NCI-H1105 treated with DMSO at 0.1 percent for 48 hours (cell line): Measurements from ENCODE around the gene CATSPERE.

Source experiments
- DNase-seq: peaks from one replicate; lab custom pipeline; 2025; lab: John Stamatoyannopoulos, UW

The CATSPERE gene, protein sequence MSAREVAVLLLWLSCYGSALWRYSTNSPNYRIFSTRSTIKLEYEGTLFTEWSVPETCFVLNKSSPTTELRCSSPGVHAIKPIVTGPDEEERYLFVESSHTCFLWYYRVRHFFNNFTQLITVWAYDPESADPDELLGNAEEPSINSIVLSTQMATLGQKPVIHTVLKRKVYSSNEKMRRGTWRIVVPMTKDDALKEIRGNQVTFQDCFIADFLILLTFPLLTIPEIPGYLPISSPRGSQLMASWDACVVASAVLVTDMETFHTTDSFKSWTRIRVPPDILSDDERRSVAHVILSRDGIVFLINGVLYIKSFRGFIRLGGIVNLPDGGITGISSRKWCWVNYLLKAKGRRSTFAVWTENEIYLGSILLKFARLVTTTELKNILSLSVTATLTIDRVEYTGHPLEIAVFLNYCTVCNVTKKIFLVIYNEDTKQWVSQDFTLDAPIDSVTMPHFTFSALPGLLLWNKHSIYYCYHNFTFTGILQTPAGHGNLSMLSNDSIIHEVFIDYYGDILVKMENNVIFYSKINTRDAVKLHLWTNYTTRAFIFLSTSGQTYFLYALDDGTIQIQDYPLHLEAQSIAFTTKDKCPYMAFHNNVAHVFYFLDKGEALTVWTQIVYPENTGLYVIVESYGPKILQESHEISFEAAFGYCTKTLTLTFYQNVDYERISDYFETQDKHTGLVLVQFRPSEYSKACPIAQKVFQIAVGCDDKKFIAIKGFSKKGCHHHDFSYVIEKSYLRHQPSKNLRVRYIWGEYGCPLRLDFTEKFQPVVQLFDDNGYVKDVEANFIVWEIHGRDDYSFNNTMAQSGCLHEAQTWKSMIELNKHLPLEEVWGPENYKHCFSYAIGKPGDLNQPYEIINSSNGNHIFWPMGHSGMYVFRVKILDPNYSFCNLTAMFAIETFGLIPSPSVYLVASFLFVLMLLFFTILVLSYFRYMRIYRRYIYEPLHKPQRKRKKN

DNA sequence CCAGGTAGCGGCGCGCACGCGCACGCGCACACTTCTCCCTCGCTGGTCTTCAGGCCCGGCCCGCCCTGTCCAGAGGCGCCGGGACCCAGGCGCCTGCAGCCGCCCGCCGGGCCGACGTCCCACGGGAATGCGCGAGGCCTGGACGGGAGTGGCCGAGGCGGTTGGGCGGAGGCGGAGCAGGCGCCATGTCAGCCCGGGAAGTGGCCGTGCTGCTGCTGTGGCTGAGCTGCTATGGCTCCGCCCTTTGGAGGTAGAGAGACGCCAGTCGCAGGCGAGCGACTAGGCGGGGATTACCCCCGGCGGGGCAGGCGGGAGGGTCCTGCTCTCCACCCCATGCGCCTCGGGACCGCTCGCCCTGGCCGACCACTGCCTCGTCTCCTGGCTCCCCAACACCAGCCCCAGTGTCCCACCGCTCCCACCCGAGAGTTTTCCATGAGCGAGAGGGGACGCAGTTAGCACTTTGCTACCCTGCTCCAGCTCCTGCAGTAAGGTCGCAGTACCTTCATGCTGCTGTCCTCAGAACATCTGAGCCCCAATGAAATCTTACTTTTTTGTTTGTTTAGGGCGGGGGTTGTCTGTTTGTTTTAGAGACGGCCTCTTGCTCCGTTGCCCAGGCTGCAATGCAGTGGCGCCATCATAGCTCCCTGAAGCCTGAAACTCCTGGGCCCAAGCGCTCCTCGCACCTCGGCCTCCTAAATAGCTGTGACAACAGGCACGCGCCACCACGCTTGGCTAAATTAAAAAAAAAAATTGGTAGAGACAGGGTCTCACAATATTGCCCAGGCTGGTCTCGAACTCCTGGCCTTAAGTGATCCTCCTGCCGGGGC is at the start of gene CATSPERE:
Gene CATSPERE (plus strand): TSS at position 29 of the 827 bp plus-strand sequence. CDS start 157 bp downstream, at position 186.
- DNase-seq: no peak

DNA sequence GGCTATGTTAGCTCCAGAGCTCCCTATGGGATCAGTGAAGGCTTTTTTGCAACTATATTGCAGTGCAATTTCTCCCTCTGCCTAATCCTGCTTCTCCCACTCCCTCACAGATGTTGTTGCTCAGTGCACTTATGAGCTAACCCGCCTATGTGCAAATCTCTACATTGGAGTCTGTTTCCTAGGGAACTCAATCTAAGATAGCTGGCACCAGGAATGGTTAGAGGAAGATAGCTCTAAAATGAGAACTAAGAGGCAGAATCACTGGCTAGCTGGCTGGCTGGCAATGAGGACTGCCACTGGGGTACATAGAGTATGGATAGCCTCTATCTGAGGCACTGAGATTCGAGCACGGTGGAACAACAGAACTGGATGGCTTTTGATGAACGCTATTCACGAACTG is 48.9 kb upstream of the CATSPERE start:
- DNase-seq: no peak

DNA sequence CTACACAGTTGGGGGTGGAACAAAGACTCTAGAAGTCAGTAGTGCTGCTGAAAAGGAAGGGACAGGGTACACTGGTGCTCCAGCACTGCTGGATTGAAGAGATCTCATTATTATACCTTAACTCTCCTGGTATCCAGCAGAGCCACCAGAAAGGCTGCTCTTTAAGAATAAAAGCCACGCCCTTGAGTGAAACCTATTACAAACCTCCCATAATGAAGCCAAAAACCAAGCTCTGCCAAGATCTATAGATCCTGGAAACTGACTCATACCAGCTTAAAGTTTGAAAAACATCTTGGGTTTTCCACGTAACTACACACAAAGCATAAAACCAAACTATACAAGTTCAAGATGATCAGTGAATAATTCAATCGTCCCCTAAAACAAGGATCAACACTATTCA is 47.3 kb upstream of the CATSPERE start:
- DNase-seq: no peak

DNA sequence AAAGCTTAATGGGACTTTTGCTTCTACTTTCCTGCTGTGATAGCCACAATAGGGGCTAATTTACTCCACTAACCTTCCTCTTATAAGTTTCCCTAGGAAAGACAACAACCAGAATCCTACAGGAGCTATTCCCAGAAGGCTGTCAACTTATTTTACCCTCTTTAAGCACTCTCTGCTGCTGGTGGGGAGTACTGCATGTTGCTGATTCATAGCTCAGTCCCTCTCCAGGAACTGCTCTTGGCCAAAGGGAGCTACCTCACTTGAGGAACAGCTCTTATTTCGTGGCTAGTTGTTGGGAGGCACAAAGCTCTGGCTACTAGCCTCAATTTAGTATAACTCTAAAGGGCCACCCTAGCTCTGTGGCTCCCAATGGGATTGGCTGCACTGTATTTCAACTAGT is 46.5 kb upstream of the CATSPERE start:
- DNase-seq: no peak

DNA sequence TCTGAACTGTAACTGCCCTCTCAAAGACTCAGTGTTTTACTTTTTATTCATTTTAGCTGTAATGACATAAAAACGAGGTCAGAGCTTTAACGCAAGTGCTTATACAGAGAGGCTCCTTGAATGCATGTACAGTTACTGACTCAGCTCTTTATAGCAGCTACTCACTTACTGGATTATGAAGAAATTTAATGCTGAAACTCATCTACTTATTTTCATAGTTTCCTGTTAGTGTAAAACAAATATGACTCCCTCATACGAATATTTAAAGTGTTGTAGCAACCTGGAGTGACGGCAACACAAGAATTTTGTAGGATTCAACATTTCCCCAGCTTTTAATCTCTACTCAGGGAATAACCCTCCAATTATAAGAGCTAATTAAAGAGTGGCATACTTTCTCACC is 42.0 kb upstream of the CATSPERE start:
- DNase-seq: no peak

DNA sequence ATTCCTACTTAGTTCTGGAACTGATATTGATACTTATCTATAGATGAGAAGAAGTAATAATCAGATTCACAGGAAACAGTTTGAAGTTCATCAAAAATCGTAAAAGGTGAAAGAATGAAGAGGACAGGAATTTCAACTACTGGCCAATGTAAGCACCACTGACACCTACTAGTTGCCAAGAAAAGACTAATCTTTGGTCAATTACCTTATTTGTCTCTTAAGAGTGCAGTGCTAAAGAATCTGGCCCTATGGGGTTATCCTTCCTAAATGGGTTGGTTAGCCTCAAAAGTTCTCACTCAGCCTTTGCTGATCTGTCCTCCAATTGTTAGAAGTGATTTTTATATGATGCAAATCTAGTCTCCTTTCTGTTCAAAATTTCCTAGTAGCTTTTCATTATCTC is 38.9 kb upstream of the CATSPERE start:
- no peak for DNase-seq

DNA sequence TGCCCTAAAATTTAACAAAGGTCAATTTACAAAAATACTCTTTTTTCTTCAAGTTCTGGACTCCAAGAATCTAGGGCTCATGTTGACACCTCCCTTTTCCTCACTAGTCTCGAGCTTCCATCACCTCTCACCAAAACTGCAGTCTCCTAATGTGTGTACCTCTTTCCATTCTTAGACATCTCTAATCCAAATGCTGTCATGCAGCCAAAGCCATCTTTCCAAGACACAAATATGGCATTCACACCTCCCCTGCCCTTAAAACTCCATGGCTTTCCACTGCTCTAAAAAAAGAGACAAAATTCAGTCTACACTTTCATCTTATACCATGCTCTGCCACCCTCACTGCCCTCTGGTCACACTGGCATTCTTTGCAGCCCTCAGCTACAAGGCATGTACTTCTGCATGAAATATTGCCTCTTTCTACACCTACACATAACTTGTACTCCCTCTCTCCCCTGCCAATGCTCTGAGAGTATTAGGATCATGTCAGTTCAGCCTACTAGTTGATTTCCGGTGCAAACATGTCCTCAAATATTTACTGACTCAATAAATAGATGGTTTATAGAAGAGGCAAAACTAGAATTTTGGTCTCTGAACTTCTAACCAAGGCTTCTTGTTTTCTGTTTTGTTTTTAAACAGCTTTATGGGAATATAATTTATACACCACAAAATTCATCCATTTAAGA is 36.3 kb upstream of the CATSPERE start:
- no peak for DNase-seq

DNA sequence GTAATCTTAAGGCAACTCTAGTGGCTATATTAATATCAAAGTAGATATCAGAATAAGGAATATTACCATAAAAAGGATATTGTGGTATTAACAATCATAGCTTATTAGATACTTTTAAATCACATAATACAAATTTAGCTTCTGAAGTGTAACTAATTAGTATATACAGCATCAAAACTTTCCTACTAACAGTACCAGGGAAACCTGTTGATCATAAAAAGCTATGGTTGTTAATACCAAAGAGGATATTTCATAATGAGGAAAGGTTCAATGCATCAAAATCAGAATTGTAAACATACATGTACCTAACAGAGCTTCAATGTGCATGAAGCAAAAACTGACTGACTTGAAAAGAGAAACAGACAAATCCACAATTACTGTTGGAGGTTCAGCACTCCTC is 33.4 kb upstream of the CATSPERE start:
- DNase-seq: no peak

DNA sequence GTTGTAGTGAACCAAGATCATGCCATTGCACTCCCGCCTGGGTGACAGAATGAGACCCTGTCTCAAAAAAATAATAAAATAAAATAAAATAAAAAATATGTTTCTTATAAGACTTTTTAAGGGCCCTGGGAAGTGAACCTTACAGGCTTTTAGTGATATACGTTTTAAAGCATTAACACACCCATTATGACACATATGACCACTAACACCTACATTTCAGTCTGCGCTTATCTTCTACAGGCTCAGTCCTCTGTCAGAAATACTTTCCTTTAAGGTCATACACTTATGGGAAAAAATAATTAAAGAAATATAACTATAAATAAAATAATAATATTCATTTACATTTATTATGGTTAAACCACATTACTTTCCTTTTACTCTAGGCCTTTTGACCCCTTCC is 31.3 kb upstream of the CATSPERE start:
- no peak for DNase-seq

DNA sequence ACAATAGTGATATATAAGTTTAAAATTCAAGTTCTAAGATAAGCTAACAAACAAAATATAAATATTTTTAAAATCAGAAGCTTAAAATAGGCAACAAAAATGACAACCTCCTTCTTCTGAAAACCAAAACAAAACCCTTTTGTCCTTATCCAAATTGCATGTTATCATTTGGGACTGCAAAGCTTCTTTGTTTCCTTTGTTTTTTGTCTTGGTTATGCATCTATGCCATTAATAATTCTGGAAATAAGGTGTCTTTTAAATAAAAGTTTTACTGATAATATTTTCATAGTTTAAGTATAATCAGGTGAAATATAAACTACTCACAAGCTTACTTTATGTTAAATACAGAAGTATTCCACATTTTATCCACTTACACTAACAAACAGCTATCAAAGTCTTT is 29.9 kb upstream of the CATSPERE start:
- no peak for DNase-seq

DNA sequence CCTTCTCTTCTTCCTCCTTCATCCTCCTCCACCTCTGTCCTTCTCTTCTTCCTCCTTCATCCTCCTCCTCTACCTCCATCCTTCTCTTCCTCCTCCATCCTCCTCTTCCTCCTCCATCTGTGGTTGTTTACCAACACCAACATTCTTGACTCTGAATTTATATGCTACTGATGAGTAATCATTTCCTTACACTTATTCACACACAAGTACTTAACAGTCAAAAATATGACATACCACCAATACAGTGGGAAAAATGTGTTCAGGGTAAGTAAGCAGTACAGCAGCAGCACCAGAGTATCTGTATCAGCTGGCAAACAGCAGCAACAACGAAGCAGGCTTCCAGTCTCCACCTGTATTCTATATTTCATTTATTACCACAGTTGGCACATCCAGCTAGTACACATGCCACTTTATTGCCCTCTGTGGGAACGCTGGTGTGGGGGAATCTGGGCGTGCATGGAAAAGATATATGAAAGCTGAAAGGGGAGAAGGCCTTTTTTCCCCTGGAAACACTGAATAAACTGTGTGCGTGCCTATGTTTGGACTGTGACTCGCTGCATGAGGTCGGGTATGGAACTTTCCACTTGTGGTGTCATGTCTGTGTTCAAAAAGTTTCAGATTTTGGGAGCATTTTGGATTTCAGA is 25.4 kb upstream of the CATSPERE start:
- DNase-seq: no peak

DNA sequence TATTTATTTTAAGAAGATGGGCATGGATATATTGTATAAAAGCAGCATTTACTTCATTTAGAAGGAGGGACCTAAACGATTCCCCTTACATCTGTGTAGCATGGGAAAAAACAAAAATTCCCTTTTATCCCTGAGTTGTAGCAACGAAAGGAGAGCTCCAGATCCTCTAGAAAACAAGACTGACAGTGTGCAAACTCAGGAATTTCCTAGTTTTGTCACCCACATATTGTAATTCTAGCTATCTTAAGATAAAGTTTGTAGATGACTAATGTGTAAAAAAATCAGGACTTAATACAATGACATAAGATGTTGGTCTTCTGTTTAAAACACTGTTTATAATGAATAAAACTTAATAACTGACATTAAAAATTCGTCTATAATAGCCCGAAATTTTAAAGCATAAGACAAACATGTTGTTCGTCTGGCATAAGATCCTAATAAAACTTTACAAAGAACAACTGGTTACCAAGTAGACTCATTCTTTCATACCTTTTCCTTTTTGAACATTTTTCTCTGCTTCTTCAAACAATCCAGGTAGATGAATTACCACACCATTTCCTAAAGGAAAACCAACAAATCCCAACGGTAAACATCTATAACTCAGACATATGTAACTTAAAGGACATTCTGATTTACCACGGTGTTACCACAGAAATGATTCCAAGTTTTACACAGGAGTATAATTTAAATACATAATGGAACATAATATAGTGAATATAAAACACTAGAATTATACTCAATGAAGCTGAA is 24.6 kb upstream of the CATSPERE start:
- DNase-seq: no peak

DNA sequence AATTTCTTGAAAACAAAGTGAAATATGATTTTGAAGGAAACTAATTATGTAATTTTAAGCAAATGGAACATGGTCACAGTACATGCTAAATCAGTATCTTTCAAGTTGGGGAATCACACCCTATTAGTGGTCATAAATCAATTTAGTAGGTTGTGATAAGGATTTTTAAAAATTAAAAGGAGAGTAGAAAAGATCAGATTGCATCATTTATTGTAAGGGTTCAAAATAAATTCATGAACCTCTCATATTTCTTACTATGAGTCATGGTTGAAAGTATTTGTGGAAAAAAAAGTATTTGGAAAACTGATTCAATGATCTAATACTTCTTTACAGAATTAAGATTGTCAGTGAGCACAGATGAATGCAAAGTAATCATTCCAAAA is 24.0 kb upstream of the CATSPERE start:
- DNase-seq: no peak

DNA sequence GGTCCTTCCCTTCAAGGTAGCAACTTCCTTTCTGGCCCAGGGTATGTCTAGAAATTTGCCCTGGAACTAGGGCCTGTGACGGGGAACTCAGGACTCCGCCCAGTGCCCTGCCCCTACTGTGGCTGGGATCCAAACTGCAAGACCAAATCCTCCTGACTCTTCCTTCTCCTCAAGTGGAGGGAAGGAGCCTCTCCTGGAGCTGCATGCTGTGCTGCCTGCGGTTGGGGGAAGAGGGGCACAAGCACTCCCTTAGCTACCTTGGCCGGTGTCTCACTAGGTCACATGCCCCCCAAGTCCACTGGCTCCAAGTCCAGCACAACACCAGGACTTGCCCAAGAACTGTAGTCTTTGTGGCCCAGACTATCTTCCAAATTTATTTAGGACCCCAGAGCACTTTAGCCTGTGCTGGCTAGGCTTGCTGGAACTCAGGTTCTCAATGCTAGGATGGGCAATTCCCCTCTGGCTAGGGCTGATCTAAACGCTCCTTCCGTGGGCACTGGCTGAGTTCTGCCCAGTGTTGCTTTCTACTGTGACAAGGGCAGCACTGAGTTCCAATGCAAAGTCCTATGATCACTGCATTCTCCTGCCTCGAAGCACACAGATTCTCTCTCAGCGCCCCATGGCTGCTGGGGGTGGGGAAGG is 21.6 kb upstream of the CATSPERE start:
- no peak for DNase-seq

DNA sequence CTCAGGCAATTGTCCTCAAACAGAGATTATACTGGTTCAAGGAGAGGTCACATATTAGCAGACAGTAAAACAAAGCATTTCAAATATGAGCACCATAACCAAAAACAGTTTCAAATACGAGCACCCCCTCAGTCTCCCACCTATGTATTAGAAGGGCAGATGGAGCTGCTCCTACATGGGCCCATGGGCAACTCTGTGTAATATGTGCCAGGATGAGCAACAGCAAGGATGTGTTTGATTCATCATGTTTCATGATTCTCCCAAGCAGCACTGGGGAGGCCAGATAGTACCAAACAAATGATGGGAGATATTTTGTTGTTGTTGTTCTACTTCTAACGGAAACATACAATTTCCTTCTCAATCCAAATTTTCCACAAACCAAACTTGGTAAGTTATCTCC is 18.2 kb upstream of the CATSPERE start:
- DNase-seq: no peak

DNA sequence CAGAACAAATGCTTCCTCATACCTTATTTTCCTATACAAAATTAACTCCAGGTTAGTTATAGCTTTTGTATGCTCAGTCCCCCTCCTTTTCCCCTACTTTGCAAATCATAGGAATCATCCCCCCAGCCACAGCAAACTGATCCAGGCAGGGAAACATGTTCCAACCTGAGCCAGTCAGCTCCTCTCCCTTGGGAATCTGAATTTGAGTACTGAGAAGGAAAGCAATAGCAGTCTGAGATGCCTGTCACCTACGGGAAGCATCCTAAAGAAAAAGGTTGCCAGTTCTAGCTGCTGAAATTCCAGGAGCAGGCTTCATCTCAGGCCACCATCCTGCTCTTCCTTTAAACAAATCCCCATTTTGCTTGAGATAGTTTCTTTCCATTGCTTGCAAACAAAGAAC is 16.2 kb upstream of the CATSPERE start:
- DNase-seq: no peak

DNA sequence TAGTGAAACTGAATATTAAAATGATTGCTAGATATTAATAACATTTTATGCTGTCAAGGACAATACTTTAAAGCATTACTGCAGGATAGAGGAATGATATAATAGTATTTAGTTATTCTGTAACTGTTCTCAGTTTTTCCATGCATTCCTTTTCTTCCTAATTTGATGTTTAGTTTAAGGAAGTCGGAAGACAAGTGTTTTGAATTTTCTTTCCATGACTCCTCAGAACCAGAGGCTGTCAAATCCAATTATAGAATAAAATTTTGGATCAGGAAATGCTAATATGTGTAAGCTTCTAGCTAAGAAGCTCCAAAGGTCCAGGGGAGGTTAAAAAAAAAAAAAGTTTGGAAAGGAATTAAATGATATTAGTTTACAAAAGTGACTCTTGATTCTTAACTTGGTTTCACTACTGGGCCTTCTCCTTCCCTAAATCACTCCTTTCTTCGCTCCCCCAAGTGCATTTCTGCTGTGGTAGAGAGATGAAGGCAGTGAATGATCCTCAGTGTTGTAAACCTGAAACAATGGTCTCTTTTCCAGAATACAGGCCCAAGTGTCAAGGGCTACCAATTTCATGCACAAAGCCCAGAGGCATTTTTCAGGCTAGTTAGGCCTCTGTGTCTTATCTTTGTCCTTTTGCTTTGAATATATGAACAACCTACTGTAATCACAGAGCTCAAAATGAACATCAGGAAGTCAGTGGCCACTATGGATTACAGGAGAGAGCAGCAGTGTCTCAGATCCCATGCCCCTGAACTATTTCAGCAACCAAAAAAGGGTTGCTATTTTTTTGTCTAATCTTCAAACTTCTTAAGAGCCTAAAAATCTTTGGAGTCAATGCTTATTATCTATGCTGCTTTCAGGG is 15.5 kb upstream of the CATSPERE start:
- DNase-seq: no peak

DNA sequence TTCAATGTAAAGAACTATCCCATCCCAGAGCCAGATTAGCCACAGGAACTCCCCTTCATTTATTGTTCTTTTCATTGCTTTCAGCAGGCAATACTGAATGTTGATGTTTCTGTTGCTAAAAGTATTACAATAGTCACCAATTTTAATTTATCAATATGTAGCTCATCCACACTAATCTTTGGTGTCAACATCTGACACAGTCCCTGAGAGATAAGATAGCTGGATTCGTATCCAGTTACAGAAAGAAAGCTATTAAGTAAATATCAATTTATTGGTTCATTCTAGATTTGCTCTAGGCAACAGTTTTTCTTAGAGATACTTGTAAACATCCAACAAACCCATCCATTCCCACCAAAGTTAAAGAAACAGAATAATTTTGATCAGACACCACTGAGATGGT is 14.0 kb upstream of the CATSPERE start:
- no peak for DNase-seq

DNA sequence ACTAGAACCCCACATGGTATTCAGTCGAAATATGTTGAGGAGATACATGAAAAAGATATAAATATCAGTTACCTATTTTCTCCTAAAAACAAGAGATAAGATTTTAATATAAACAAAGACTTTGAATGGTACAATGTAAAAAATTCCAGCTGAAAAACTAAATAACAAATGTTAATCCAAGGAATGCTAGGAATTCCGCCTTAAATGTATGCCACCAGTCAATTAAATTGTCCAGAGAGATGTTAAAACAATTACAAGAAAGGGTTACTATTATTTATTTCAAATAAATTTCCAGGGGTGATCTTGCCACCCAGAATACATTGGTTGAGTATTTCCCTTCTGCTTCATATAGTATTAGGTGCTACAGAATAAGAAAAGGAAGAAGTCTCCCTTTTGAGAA is 13.5 kb upstream of the CATSPERE start:
- no peak for DNase-seq
